ENCODE data around the gene SELENON.

DNA sequence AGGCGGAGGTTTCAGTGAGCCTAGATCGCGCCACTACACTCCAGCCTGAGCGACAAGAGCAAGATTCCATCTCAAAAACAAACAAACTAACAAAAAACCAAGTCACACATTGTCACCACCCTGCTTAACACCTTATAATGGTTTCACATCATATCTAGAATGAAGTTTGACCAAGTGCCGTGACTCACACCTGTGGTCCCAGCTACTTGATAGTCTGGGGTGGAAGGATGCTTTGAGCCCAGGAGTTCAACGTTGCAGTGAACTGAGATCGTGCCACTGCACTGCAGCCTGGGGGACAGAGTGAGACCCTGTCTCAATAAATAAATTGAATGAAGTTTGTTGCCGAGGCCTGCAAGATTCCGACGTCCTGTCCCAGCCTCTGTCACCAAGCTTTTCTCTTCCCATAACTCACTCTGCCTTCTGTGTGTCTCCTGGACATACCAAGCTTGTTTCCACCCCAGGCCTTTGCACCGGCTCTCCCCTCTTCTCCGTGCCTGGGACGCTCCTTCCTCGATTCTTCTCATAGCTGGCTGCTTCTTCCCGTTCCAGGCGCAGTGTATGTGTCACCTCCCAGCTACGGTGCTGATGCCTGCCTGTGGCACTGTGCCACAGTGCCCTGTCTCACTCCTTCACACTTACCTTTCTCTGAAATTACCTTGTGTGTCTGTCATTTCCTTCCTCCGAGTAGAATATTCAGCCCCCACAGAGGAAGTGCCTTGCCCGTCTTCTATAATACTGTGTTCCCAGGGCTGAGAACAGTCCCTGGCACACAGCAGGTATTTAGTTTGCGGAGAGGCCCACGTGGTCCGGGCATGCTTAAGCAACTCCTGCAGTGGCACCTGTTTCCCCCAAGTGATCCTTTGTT lies 3.8 kb upstream of the SELENON start:
- TF ChIP-seq, protein P1, sequence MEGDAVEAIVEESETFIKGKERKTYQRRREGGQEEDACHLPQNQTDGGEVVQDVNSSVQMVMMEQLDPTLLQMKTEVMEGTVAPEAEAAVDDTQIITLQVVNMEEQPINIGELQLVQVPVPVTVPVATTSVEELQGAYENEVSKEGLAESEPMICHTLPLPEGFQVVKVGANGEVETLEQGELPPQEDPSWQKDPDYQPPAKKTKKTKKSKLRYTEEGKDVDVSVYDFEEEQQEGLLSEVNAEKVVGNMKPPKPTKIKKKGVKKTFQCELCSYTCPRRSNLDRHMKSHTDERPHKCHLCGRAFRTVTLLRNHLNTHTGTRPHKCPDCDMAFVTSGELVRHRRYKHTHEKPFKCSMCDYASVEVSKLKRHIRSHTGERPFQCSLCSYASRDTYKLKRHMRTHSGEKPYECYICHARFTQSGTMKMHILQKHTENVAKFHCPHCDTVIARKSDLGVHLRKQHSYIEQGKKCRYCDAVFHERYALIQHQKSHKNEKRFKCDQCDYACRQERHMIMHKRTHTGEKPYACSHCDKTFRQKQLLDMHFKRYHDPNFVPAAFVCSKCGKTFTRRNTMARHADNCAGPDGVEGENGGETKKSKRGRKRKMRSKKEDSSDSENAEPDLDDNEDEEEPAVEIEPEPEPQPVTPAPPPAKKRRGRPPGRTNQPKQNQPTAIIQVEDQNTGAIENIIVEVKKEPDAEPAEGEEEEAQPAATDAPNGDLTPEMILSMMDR (IDR thresholded peaks at IDR 0.05), result no peak
- TF ChIP-seq POLR2A (IDR thresholded peaks at IDR 0.05; ENCODE audit: low read length), result no peak
